OCI-LY7 (cell line): ENCODE measurements around the gene TTC6. TPM values are rescaled to one million over a fixed set of nuclear protein-coding genes. Genes with fewer than 3 reads are reported as not detected.

Source experiments
- BruUV-seq: library from RNA; stranded (reverse); fragments of 400-500 nt; replicated peaks from 2 replicates; lab custom pipeline; 2021; lab: Mats Ljungman, UMichigan
- CTCF ChIA-PET: fragments of 300-600 bp; sonication (Branson Sonifier 250); formaldehyde crosslinking; loops from one replicate; lab custom pipeline; 2022; ENCODE audit warnings: antibody characterized with exemption; ENCODE audit not compliant: unreplicated experiment; lab: Charles Lee
- POLR2A ChIA-PET: fragments of 300-600 bp; sonication (Branson Sonifier 250); formaldehyde crosslinking; loops from one replicate; lab custom pipeline; 2022; ENCODE audit warnings: antibody characterized with exemption; lab: Charles Lee
- DNase-seq: peaks from one replicate; pipeline ENCODE4 v3.0.0-alpha.2; 2015; ENCODE audit warnings: low spot score
- H2AFZ ChIP-seq: fragments of 200-600 bp; sonication (generic), shearing (Covaris generic); 2 replicates; pipeline ENCODE4 v1.6.1; 2014; ENCODE audit warnings: mild to moderate bottlenecking, antibody characterized with exemption, low read length, moderate library complexity
- H3K27ac ChIP-seq: fragments of 200-600 bp; sonication (generic); 2 replicates; pipeline ENCODE4 v1.5.1; 2014; ENCODE audit warnings: mixed run types, low read depth, mild to moderate bottlenecking, moderate library complexity, low read length, inconsistent platforms; ENCODE audit not compliant: poor library complexity, severe bottlenecking
- H3K36me3 ChIP-seq: fragments of 200-600 bp; sonication (generic); 2 replicates; pipeline ENCODE4 v1.6.1; 2014; ENCODE audit warnings: mild to moderate bottlenecking, antibody characterized with exemption, low read length, moderate library complexity, mixed read lengths; ENCODE audit not compliant: insufficient read depth
- H3K4me1 ChIP-seq: fragments of 200-600 bp; sonication (generic); 2 replicates; pipeline ENCODE4 v1.5.1; 2014; ENCODE audit warnings: mild to moderate bottlenecking, low read length; ENCODE audit not compliant: insufficient read depth, poor library complexity, severe bottlenecking
- H3K4me2 ChIP-seq: fragments of 200-600 bp; sonication (generic); 2 replicates; pipeline ENCODE4 v1.6.1; 2014; ENCODE audit warnings: mild to moderate bottlenecking, low read length
- H3K4me3 ChIP-seq: fragments of 200-600 bp; sonication (generic); 2 replicates; pipeline ENCODE4 v1.5.1; 2014; ENCODE audit warnings: mild to moderate bottlenecking, low read depth, low read length; ENCODE audit not compliant: poor library complexity, severe bottlenecking
- H3K79me2 ChIP-seq: fragments of 200-600 bp; sonication (generic); 2 replicates; pipeline ENCODE4 v1.6.1; 2016; ENCODE audit warnings: low read depth, mild to moderate bottlenecking, low read length, moderate library complexity, mixed read lengths; ENCODE audit not compliant: insufficient read depth
- H3K9me2 ChIP-seq: fragments of 200-600 bp; sonication (generic); 2 replicates; pipeline ENCODE4 v1.6.1; 2016; ENCODE audit warnings: mild to moderate bottlenecking, low read length, mixed read lengths; ENCODE audit not compliant: insufficient read depth
- H3K9me3 ChIP-seq: fragments of 200-600 bp; sonication (generic); 2 replicates; pipeline ENCODE4 v1.6.1; 2014; ENCODE audit warnings: mild to moderate bottlenecking, mixed run types, low read length, mixed read lengths
- H4K20me1 ChIP-seq: fragments of 200-600 bp; sonication (generic); 2 replicates; pipeline ENCODE4 v1.6.1; 2014; ENCODE audit warnings: mild to moderate bottlenecking, antibody characterized with exemption, low read length, moderate library complexity, mixed read lengths; ENCODE audit not compliant: insufficient read depth
- EZH2phosphoT487 ChIP-seq: fragments of 200-600 bp; sonication (generic); IDR thresholded peaks from 2 replicates; pipeline ENCODE4 v1.6.1; 2018; ENCODE audit warnings: low read depth, borderline replicate concordance, mild to moderate bottlenecking, mixed run types, antibody characterized with exemption, low read length, moderate library complexity, mixed read lengths
- intact Hi-C: fragments of 100-400 bp; cut with micrococcal nuclease; formaldehyde crosslinking; loops from one replicate; pipeline ENCODE4 v1.10.0; 2022; ENCODE audit not compliant: unreplicated experiment
- total RNA-seq, 2 experiments: library from RNA; depleted of rRNA in 1 of 2; stranded (reverse); fragments of >200 nt in 1 of 2; shearing (Covaris generic) in 1 of 2; gene quantifications; 2 replicates each; pipeline ENCODE4 v1.2.3, GENCODE V29; 2014 to 2022
- TF ChIP-seq, protein P1 (sequence below): fragments of 200-600 bp; sonication (generic); conservative IDR thresholded peaks from 2 replicates; pipeline ENCODE4 v1.5.1; 2014; ENCODE audit warnings: mild to moderate bottlenecking, antibody characterized with exemption, low read length, moderate library complexity, mixed read lengths

TTC6 gene
- total RNA-seq, 2 experiments from 2014 or later = not detected

- BruUV-seq = no TSS peak
- Histone ChIP-seq H3K9me3 (0 out of 2 replicates have a peak, but pooled peaks cover 4% of the 10 kb centered on the region), H3K9me2 (no peaks in the 10 kb centered on the region), H3K79me2 (no peaks in the 10 kb centered on the region), H3K4me2 (no peak overlapping the region), H3K4me1 (no peaks in the 10 kb centered on the region), H3K4me3 (no peak overlapping the region), H4K20me1 (no peaks in the 10 kb centered on the region), H3K36me3 (no peaks in the 10 kb centered on the region), H2AFZ (no peak overlapping the region), H3K27ac (no peak overlapping the region)
- ChIA-PET CTCF (no interaction called here), POLR2A (no interaction called here)
- peak; percentile 1 for DNase-seq
- no peak for TF ChIP-seq EZH2phosphoT487
- TF ChIP-seq, protein P1, sequence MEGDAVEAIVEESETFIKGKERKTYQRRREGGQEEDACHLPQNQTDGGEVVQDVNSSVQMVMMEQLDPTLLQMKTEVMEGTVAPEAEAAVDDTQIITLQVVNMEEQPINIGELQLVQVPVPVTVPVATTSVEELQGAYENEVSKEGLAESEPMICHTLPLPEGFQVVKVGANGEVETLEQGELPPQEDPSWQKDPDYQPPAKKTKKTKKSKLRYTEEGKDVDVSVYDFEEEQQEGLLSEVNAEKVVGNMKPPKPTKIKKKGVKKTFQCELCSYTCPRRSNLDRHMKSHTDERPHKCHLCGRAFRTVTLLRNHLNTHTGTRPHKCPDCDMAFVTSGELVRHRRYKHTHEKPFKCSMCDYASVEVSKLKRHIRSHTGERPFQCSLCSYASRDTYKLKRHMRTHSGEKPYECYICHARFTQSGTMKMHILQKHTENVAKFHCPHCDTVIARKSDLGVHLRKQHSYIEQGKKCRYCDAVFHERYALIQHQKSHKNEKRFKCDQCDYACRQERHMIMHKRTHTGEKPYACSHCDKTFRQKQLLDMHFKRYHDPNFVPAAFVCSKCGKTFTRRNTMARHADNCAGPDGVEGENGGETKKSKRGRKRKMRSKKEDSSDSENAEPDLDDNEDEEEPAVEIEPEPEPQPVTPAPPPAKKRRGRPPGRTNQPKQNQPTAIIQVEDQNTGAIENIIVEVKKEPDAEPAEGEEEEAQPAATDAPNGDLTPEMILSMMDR = peak; percentile 70
- intact Hi-C loops = no loop called here
Observed at GRCh38 chr14:37594238-37594970, 1.0 kb upstream of the TTC6 start.

- no TSS peak for BruUV-seq
- intact Hi-C loops = no loop called here
- no peak for DNase-seq
Observed at GRCh38 chr14:37595809-37596621, 586 bp downstream of the TTC6 start.

More at GRCh38 chr14:37595809-37596621, 586 bp downstream of the TTC6 start:
- H3K36me3 ChIP-seq = no peaks in the 10 kb centered on the region
- H3K4me1 ChIP-seq = no peaks in the 10 kb centered on the region
- no peaks in the 10 kb centered on the region for H3K79me2 ChIP-seq
- no peaks in the 10 kb centered on the region for H3K9me2 ChIP-seq
- no peak overlapping the region for H3K27ac ChIP-seq
- no peaks in the 10 kb centered on the region for H4K20me1 ChIP-seq
- H3K4me2 ChIP-seq = no peak overlapping the region
- ChIA-PET CTCF (no interaction called here), POLR2A (no interaction called here)
- TF ChIP-seq, protein P1 = no peak
- no peak for TF ChIP-seq EZH2phosphoT487
- no peak overlapping the region for H3K4me3 ChIP-seq
- H3K9me3 ChIP-seq = 0 out of 2 replicates have a peak, but pooled peaks cover 4% of the 10 kb centered on the region
- H2AFZ ChIP-seq = no peak overlapping the region
